ENCODE results near the gene COX8C. TPM values are rescaled to one million over a fixed set of nuclear protein-coding genes. Genes with fewer than 3 reads are reported as not detected.

Gene COX8C
- total RNA-seq, 1 donor from 2014 or later: 1.2 TPM

DNA sequence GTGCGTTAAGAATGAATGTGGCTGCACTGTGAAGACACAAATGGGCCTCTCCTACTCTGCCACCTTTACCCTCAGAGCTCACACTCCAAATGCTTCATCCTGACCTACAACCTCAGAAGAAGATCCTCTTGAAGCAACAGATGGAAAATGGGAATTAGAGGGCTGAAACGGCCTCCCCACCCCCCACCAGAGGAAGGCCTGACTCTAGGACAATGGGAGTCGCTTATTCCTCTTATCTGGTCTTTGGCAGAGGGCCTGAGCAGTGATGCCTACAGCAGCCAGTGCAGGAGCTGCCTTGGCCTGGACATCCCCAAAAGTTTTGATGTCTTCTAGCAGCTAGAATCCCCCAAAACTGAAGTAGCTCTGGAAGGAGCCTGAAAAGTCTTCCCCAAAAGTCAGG lies 43.3 kb upstream of the COX8C start:
- TF ChIP-seq, protein P1, sequence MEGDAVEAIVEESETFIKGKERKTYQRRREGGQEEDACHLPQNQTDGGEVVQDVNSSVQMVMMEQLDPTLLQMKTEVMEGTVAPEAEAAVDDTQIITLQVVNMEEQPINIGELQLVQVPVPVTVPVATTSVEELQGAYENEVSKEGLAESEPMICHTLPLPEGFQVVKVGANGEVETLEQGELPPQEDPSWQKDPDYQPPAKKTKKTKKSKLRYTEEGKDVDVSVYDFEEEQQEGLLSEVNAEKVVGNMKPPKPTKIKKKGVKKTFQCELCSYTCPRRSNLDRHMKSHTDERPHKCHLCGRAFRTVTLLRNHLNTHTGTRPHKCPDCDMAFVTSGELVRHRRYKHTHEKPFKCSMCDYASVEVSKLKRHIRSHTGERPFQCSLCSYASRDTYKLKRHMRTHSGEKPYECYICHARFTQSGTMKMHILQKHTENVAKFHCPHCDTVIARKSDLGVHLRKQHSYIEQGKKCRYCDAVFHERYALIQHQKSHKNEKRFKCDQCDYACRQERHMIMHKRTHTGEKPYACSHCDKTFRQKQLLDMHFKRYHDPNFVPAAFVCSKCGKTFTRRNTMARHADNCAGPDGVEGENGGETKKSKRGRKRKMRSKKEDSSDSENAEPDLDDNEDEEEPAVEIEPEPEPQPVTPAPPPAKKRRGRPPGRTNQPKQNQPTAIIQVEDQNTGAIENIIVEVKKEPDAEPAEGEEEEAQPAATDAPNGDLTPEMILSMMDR (IDR thresholded peaks at IDR 0.05; ENCODE audit: unreplicated experiment): no peak
- Mint-ChIP-seq H3K27ac (peak overlapping the region; percentile 63), H3K4me1 (peaks cover 39% of the 10 kb centered on the region), H3K27me3 (ENCODE audit: low read depth) (no peaks in the 10 kb centered on the region), H3K36me3 (no peaks in the 10 kb centered on the region), H3K4me3 (no peak overlapping the region), H3K9me3 (no peaks in the 10 kb centered on the region)
- no peak for DNase-seq (ENCODE audit: low spot score in 2 of 2, unreplicated experiment in 2 of 2)

DNA sequence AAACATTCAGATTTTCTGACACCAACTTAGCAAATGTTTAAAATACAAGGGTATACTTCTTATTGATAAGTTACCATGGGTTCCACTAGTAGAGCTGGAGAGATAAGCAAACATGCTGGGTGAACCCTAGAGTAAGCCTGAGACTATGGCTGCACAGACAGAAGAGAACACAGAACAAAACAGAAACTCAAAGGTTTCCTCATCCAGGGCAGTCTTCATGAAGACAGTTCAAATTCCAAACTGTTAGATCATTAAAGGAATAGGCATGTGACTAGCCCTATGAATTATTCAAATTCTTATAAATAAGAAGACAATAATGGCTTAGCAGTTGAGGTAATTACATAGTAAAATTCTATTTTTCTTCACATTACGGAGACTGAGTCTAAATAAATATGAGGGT lies 42.2 kb upstream of the COX8C start:
- Mint-ChIP-seq H3K36me3 (no peaks in the 10 kb centered on the region), H3K4me1 (peaks cover 41% of the 10 kb centered on the region), H3K9me3 (no peaks in the 10 kb centered on the region), H3K27me3 (ENCODE audit: low read depth) (no peaks in the 10 kb centered on the region), H3K27ac (peak overlapping the region; percentile 3), H3K4me3 (no peak overlapping the region)
- no peak for DNase-seq (ENCODE audit: low spot score in 2 of 2, unreplicated experiment in 2 of 2)
- TF ChIP-seq, protein P1 (IDR thresholded peaks at IDR 0.05; ENCODE audit: unreplicated experiment): no peak

DNA sequence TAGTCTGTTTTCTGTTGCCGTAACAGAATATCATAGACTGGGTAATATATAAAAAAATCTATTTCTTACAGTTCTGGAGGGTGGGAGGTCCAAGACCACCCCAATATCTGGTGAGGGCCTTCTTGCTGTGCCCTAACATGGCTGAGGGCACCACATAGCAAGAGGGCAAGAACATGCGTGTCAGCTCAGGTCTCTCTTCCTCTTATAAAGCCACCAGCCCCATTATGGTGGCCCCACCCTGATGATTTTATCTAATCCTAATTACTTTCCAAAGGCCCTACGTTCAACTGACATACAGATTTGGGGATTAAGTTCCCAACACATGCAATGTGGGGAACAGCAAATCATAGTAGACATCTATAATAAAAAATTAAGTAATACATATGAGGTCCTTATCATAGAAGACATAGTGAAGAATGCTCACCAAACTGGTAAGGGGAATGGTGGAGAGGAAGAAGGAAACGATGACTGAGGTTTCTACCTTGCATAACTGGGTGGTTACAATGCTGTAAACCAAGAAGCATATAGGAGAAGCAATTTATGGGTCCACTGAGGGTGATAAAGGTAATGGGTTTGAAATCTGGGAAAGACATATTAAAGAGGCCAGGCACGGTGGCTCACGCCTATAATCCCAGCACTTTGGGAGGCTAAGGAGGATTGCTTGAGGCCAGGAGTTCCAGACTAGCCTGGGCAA lies 41.1 kb upstream of the COX8C start:
- no peaks in the 10 kb centered on the region for H3K36me3 Mint-ChIP-seq
- TF ChIP-seq, protein P1 (IDR thresholded peaks at IDR 0.05; ENCODE audit: unreplicated experiment): no peak
- H3K4me1 Mint-ChIP-seq: peaks cover 37% of the 10 kb centered on the region
- H3K27ac Mint-ChIP-seq: no peak overlapping the region
- H3K4me3 Mint-ChIP-seq: no peak overlapping the region
- no peaks in the 10 kb centered on the region for H3K27me3 Mint-ChIP-seq (ENCODE audit: low read depth)
- H3K9me3 Mint-ChIP-seq: no peaks in the 10 kb centered on the region
- DNase-seq (ENCODE audit: low spot score in 2 of 2, unreplicated experiment in 2 of 2): no peak

DNA sequence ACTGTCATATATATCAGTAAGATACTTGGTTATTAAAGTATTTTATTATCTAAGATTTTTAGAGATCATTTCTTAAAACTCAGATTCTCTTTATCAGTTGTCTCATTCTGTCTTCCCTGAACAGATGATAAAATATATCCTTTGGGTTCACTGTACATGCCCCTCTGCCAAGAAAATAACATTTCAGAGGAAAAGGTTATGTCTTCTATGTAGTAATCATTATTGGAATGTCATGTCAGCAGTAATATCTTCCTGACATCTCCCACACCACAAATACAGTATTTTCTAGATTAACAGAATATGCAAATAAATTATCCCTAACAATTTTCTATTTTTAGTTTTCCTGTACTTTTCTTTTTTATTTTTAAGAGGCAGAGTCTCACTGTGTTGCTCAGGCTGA lies 40.2 kb upstream of the COX8C start:
- H3K4me1 Mint-ChIP-seq: peaks cover 33% of the 10 kb centered on the region
- H3K27me3 Mint-ChIP-seq (ENCODE audit: low read depth): no peaks in the 10 kb centered on the region
- H3K36me3 Mint-ChIP-seq: no peaks in the 10 kb centered on the region
- H3K4me3 Mint-ChIP-seq: no peak overlapping the region
- H3K27ac Mint-ChIP-seq: no peak overlapping the region
- DNase-seq (ENCODE audit: low spot score in 2 of 2, unreplicated experiment in 2 of 2): no peak
- TF ChIP-seq, protein P1 (IDR thresholded peaks at IDR 0.05; ENCODE audit: unreplicated experiment): no peak
- H3K9me3 Mint-ChIP-seq: no peaks in the 10 kb centered on the region

DNA sequence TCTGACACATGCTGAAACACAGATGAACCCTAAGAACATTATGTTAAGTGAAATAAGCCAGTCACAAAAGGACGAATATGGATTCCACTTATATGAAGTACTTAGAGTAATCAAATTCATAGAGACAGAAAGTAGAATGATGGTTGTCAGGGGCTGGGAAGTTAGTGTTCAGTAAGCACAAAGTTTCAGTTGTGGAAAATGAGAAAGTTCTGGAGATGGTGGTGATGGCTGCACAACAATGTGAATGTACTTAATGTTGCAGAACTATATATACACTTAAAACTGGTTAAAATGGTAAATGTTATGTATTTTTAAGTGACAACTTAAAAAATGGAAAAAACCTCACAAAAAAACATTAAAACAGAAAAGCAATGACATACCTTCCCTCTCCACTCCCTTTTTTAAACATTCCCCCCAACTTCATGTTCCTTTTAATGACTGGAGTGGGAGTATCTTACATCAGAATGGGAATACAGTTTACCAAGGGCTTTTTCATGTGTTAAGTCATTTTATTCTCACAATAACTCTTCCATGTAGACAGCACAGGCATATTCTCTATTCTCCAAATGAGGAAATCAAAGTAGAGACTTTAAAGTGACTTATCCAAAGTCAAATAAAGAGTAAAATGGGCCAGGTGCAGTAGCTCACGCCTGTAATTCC lies 38.2 kb upstream of the COX8C start:
- Mint-ChIP-seq H3K4me1 (peaks cover 21% of the 10 kb centered on the region), H3K36me3 (no peaks in the 10 kb centered on the region), H3K27me3 (ENCODE audit: low read depth) (no peaks in the 10 kb centered on the region), H3K4me3 (no peak overlapping the region), H3K9me3 (no peaks in the 10 kb centered on the region), H3K27ac (no peak overlapping the region)
- no peak for DNase-seq (ENCODE audit: low spot score in 2 of 2, unreplicated experiment in 2 of 2)
- TF ChIP-seq, protein P1 (IDR thresholded peaks at IDR 0.05; ENCODE audit: unreplicated experiment): no peak
